Measurements from ENCODE around the gene VWF.
A peak's percentile ranks its signal among the peaks of the same experiment; 100 is the strongest.

Gene VWF

GRCh38 chr12:5997260-5997659, 127.2 kb downstream of the VWF start:
- TF ChIP-seq CTCF (IDR thresholded peaks at IDR 0.05; ENCODE audit: low read depth, low read length) = no peak
- DNase-seq (ENCODE audit: extremely low read depth, low read depth) = no peak

GRCh38 chr12:5996459-5996858, 128.0 kb downstream of the VWF start:
- no peak for TF ChIP-seq CTCF (IDR thresholded peaks at IDR 0.05; ENCODE audit: low read depth, low read length)
- no peak for DNase-seq (ENCODE audit: extremely low read depth, low read depth)

GRCh38 chr12:5989621-5990020, 134.8 kb downstream of the VWF start:
- TF ChIP-seq CTCF (IDR thresholded peaks at IDR 0.05; ENCODE audit: low read depth, low read length) = no peak
- no peak for DNase-seq (ENCODE audit: extremely low read depth, low read depth)

GRCh38 chr12:5988659-5989116, 135.8 kb downstream of the VWF start:
- DNase-seq (ENCODE audit: extremely low read depth, low read depth) = peak; percentile 25
- TF ChIP-seq CTCF (IDR thresholded peaks at IDR 0.05; ENCODE audit: low read depth, low read length) = peak; percentile 99

GRCh38 chr12:5988088-5988487, 136.4 kb downstream of the VWF start:
- no peak for TF ChIP-seq CTCF (IDR thresholded peaks at IDR 0.05; ENCODE audit: low read depth, low read length)
- no peak for DNase-seq (ENCODE audit: extremely low read depth, low read depth)

- no peak for TF ChIP-seq CTCF (IDR thresholded peaks at IDR 0.05; ENCODE audit: low read depth, low read length)
These were observed 136.9 kb downstream of the VWF start for GRCh38 chr12:5987573-5987972.

GRCh38 chr12:5985471-5985870, 139.0 kb downstream of the VWF start:
- DNase-seq (ENCODE audit: extremely low read depth, low read depth) = no peak
- TF ChIP-seq CTCF (IDR thresholded peaks at IDR 0.05; ENCODE audit: low read depth, low read length) = no peak

More at GRCh38 chr12:5987573-5987972, 136.9 kb downstream of the VWF start:
- no peak for DNase-seq (ENCODE audit: extremely low read depth, low read depth)

Measured in AG09319 (cell line).